NB4 (cell line): ENCODE data around the gene COL1A1.

Experiments
- CTCF ChIP-seq: IDR thresholded peaks from one replicate; pipeline ENCODE4 v1.5.1; 2012; ENCODE audit warnings: low read depth, low read length
- MAX ChIP-seq: IDR thresholded peaks from 2 replicates; pipeline ENCODE4 v1.6.1; 2011; ENCODE audit warnings: low read depth, low read length
- MYC ChIP-seq: IDR thresholded peaks from 2 replicates; pipeline ENCODE4 v1.6.1; 2011; ENCODE audit warnings: low read depth, low read length
- POLR2A ChIP-seq: IDR thresholded peaks from 2 replicates; pipeline ENCODE4 v1.6.1; 2011; ENCODE audit warnings: mild to moderate bottlenecking; ENCODE audit not compliant: insufficient read length; ENCODE audit errors: extremely low read depth

- TF ChIP-seq CTCF (no peak), POLR2A (no peak), MAX (no peak), MYC (no peak)
Measured at GRCh38 chr17:50214976-50215760, 13.7 kb upstream of the COL1A1 start.
